Ishikawa (cell line): ENCODE results near the gene PDGFC.
A peak's percentile ranks its signal among the peaks of the same experiment; 100 is the strongest.

Experiments used
- CEBPB ChIP-seq: IDR thresholded peaks from 2 replicates; pipeline ENCODE4 v1.6.1; 2012
- CREB1 ChIP-seq: IDR thresholded peaks from 2 replicates; pipeline ENCODE4 v1.6.1; 2012; ENCODE audit warnings: low read depth
- EGR1 ChIP-seq: IDR thresholded peaks from 2 replicates; pipeline ENCODE4 v1.6.1; 2012
- EP300 ChIP-seq: IDR thresholded peaks from 2 replicates; pipeline ENCODE4 v1.6.1; 2012; ENCODE audit warnings: borderline replicate concordance
- FOXM1 ChIP-seq: IDR thresholded peaks from 2 replicates; pipeline ENCODE4 v1.6.1; 2012; ENCODE audit warnings: low read depth, borderline replicate concordance
- MAX ChIP-seq: IDR thresholded peaks from 2 replicates; pipeline ENCODE4 v1.6.1; 2012
- NFIC ChIP-seq: IDR thresholded peaks from 2 replicates; pipeline ENCODE4 v1.6.1; 2012
- RAD21 ChIP-seq: IDR thresholded peaks from 2 replicates; pipeline ENCODE4 v1.6.1; 2012; ENCODE audit warnings: low read depth
- REST ChIP-seq: IDR thresholded peaks from 2 replicates; pipeline ENCODE4 v1.6.1; 2012; ENCODE audit warnings: low read depth, mild to moderate bottlenecking
- TAF1 ChIP-seq: IDR thresholded peaks from 2 replicates; pipeline ENCODE4 v1.6.1; 2012; ENCODE audit warnings: low read depth, mild to moderate bottlenecking
- TCF12 ChIP-seq: IDR thresholded peaks from 2 replicates; pipeline ENCODE4 v1.6.1; 2012; ENCODE audit warnings: low read depth
- TEAD4 ChIP-seq: IDR thresholded peaks from 2 replicates; pipeline ENCODE4 v1.6.1; 2012
- YY1 ChIP-seq: IDR thresholded peaks from 2 replicates; pipeline ENCODE4 v1.6.1; 2012; ENCODE audit warnings: low read depth
- ZBTB7A ChIP-seq: IDR thresholded peaks from 2 replicates; pipeline ENCODE4 v1.6.1; 2012; ENCODE audit warnings: low read depth
- TF ChIP-seq, protein P1 (sequence below): IDR thresholded peaks from 2 replicates; pipeline ENCODE4 v1.6.1; 2012

PDGFC gene

DNA sequence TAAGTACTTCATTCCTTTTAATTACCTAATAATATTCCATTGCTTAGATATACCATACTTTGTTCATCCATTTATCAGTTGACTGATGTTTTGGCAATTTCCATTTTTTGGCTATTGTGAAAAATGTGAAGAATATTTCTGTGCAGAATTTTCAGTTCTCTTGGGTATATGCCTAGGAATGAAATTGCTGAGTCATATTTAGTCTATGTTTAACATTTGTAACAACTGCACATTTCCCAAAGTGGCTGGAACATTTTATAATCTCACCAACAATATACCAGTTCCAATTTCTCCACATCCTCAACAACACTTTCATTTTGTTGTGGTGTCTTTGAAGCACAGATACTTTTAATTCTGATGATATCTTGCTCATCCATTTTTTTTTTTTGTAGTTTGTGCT is 215.5 kb downstream of the PDGFC start:
- no peak for TF ChIP-seq TEAD4
- TF ChIP-seq MAX = no peak
- no peak for TF ChIP-seq REST
- no peak for TF ChIP-seq RAD21
- TF ChIP-seq TAF1 = no peak
- TF ChIP-seq NFIC = no peak
- no peak for TF ChIP-seq YY1
- TF ChIP-seq CEBPB = no peak
- no peak for TF ChIP-seq TCF12
- TF ChIP-seq ZBTB7A = no peak
- TF ChIP-seq EGR1 = no peak
- no peak for TF ChIP-seq EP300
- TF ChIP-seq, protein P1, sequence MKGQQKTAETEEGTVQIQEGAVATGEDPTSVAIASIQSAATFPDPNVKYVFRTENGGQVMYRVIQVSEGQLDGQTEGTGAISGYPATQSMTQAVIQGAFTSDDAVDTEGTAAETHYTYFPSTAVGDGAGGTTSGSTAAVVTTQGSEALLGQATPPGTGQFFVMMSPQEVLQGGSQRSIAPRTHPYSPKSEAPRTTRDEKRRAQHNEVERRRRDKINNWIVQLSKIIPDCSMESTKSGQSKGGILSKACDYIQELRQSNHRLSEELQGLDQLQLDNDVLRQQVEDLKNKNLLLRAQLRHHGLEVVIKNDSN = no peak

DNA sequence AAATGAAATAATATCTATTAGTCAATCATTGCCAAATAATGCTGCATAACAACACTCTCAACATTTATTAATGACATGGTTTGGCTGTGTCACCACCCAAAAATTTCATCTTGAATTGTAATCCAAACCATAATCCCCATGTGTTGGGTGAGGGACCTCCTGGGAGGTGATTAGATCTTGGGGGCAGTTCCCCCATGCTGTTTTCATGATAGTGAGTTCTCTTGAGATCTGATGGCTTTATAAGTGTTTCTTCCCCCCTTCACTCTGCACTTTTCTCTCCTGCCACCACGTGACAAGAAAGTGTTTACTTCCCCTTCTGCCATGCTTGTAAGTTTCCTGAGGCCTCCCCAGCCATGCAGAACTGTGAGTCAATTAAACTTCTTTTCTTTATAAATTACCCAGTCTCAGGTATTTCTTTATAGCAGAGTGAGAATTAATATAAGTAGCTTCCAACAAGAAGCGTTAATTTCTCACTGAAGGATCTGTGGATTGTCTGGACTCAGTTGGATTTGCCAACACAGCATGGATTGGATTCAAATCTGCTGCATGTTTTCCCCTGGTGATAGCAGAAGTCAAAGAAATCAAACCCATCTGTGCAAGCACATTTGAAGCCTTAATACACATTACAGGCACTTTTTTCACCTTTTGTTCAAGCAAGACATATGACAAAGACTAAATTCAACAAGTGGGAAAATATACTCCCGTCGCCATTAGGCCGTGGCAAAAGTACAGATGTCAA is 216.6 kb downstream of the PDGFC start:
- TF ChIP-seq, protein P1 = 0 out of 2 replicates have a peak, but pooled peaks have one; percentile 13
- no peak for TF ChIP-seq TCF12

DNA sequence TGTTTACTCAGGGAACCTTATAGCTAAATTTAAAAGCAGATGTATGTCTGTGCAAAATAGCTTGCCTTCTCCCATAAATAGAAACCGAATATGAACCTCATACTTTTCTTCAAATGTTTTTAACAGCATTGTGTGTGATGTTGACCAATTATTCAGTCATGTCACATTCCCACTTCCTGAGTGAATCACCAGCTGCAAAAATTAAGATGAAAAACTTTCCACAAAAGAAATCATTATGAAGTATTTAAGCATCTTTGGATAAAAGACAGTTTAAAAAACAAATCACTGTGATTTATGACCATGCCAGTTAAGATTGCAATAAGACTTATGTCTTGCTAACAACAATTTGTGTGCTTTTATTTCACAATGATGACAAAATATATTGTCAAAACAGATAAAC is 220.1 kb downstream of the PDGFC start:
- TF ChIP-seq YY1 (no peak), CEBPB (no peak), EP300 (no peak), CREB1 (no peak), MAX (no peak), RAD21 (no peak), NFIC (no peak), ZBTB7A (no peak), TEAD4 (no peak), EGR1 (no peak), TAF1 (no peak), REST (no peak), FOXM1 (no peak), TCF12 (no peak)
- TF ChIP-seq, protein P1 = no peak

GRCh38 chr4:156749426-156750403 is 221.9 kb downstream of the PDGFC start:
- no peak for TF ChIP-seq EGR1
- TF ChIP-seq FOXM1 = no peak
- TF ChIP-seq MAX = no peak
- no peak for TF ChIP-seq YY1
- TF ChIP-seq EP300 = no peak
- TF ChIP-seq, protein P1 = no peak
- TF ChIP-seq ZBTB7A = no peak
- no peak for TF ChIP-seq NFIC
- no peak for TF ChIP-seq TEAD4
- TF ChIP-seq CREB1 = no peak
- TF ChIP-seq CEBPB = no peak
- no peak for TF ChIP-seq REST
- no peak for TF ChIP-seq TAF1
- TF ChIP-seq RAD21 = no peak
- TF ChIP-seq TCF12 = no peak
